HG03045 (cell line): ENCODE measurements around the gene PLAC8L1.

ENCODE experiments used
- ATAC-seq: cut with Tn5 transposase; IDR thresholded peaks from one replicate; pipeline ENCODE4 v1.9.1; 2021; ENCODE audit warnings: mild to moderate bottlenecking, moderate library complexity; ENCODE audit not compliant: unreplicated experiment

Gene PLAC8L1

GRCh38 chr5:146047396-146047795, 58.0 kb downstream of the PLAC8L1 start:
- no peak for ATAC-seq

GRCh38 chr5:146043722-146044121, 61.7 kb downstream of the PLAC8L1 start:
- no peak for ATAC-seq

DNA sequence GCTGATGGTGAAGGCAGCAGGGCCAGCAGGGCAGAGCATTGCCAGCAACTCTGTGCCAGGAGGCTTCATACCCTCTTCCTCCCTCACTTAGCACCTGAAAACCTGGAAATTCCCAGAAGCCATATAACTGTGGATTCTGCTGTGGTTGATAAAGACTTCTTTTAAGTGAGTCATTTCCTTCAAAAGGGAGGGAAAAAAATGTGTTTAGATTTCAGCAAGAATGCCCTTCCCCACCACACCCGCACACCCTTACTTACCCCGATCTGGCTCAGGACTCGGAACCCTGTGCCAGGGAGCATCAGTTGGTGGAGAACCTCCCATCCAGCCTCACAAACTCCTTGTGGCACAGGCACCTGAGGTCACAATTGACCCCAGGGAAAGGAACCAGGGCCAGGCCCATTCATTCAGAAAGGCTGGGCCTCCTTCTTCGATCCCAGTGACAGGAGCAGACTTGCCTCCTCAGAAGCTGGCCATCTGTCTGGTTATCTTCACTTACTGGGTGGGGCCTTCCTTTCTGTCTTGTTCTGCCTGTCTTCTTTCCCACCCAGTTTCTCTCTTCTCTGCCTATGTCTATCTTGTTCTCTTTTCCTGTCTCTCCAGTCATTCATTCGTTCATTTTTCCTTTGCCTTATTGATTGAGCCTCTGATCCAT, 62.6 kb downstream of the PLAC8L1 start:
- no peak for ATAC-seq

GRCh38 chr5:146041180-146041789, 64.1 kb downstream of the PLAC8L1 start:
- ATAC-seq, result no peak

DNA sequence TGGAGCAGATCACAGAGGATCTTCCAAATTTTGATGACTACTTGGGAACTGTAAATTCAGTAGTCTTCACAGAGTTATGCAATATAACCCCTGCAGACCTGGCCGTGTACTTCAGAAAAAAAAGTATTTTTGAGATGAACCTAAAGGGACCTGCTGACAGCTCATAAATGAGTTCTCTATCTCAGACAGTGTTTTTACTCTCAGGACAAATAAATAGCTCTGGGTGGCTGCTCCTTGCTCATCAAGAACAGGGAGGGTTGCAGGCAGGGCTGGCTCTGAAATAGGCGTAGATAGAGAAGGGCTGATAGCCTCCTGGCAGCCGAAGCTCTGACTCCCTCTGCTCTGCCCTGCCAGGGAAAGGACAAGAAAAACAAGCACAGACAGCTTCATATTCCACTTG, 64.8 kb downstream of the PLAC8L1 start:
- ATAC-seq, result no peak

DNA sequence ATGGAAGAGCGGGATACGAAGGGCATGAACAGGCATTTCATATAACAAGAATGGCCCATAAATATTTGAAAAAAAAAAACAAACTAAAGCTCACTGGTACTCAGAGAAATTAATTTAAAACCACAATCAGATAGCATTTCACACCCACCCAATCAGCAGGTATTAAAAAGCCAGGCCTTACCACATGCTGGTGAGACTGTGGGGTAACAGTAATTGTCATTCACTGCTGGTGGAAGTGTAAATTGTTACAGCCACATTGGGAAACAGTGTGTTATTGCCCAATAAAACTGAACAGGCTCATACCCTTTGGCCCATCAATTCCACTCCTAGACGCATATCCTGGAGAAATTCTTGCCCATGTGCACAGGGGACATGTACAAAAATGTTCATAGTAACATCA, 66.0 kb downstream of the PLAC8L1 start:
- ATAC-seq, result no peak

- ATAC-seq, result no peak
These were observed 70.8 kb downstream of the PLAC8L1 start for GRCh38 chr5:146034605-146035004.
